GM10248 (cell line): ENCODE measurements around the gene UNC13C.

Experiments used
- CTCF ChIA-PET: fragments of 300-600 bp; sonication (Branson Sonifier 250); formaldehyde crosslinking; extraction: SDS; loops from one replicate; lab custom pipeline; 2021; ENCODE audit warnings: antibody characterized with exemption; lab: Yijun Ruan, JAX
- POLR2A ChIA-PET: fragments of 350-650 bp; sonication (Branson Sonifier 250); formaldehyde crosslinking; extraction: SDS; loops from one replicate; lab custom pipeline; 2020; ENCODE audit warnings: antibody characterized with exemption; lab: Yijun Ruan, JAX
- DNase-seq: peaks from one replicate; pipeline ENCODE4 v3.0.0; 2012; ENCODE audit errors: extremely low spot score
- CTCF ChIP-seq: IDR thresholded peaks from 2 replicates; pipeline ENCODE4 v1.5.1; 2012; ENCODE audit warnings: mild to moderate bottlenecking, low read depth; ENCODE audit errors: extremely low read depth, missing control alignments, control extremely low read depth

The UNC13C gene

DNA sequence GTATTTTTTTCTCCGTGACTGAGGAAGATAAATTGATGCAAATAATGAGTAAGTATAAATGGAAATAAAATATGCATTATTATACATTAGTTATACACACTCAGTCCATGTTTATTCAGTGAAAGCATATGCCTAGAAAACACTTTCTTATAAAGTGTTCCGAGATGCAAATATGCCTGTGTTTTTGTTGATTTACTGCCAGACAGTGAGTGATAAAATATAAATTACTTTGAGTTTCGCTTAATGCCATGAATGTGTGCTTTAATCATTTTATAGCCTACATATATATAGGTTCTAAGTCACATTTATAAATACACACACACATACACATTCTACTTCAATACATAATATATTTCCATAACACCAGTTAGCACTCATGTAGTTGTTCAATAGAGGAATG, 569.2 kb downstream of the UNC13C start:
- ChIA-PET POLR2A (no interaction called here), CTCF (no interaction called here)
- TF ChIP-seq CTCF, result no peak
- no peak for DNase-seq

GRCh38 chr15:54550954-54551353, 572.7 kb downstream of the UNC13C start:
- no peak for TF ChIP-seq CTCF
- DNase-seq, result no peak
- ChIA-PET CTCF (no interaction called here), POLR2A (no interaction called here)

DNA sequence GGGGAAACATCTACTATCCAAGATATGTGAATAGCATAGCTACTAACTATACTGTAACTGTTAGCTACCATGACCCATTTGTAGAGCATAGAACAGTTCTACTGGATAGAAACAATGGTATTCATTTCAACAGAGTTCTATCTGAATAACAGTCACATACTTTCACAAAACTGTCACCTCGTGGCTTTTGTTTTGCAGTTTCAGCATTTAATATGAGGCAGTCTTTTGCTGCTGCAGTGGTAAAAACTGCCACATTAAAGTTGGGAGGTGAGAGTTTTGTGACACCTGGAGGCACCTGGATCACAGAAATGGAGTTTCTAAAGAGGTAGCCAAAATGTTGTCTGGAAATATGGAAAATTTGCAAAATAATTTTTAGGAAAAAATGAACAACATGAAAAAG, 578.0 kb downstream of the UNC13C start:
- CTCF ChIA-PET, result no interaction called here

GRCh38 chr15:54559405-54560069, 581.3 kb downstream of the UNC13C start:
- no peak for TF ChIP-seq CTCF
- POLR2A ChIA-PET, result no interaction called here
- CTCF ChIA-PET, result interaction anchor here (1.0 kb wide), 1 partner anchor 9 kb away, joined by 3 read pairs; no protein-coding TSS in a partner anchor
- DNase-seq, result no peak

More for the DNA sequence above, 578.0 kb downstream of the UNC13C start:
- DNase-seq, result no peak
- no peak for TF ChIP-seq CTCF
- POLR2A ChIA-PET, result no interaction called here

DNA sequence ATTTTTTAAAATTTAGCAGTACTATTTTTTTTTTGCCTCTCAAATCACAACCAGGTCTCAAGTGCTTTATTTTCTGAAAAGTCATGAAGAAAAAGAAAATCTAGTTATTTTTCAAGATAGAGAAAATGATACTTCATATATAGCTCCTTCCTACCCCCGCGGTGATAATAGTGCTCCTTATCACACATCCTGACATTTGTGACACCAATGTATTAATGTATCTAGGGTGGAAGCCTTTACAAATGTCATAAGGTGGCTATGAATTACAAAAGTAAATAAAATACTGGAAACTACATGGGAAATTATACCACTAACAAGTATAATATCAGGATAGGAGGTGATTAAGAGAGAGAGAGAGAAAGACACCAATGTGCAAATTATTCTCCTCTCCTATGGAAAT, 582.2 kb downstream of the UNC13C start:
- ChIA-PET CTCF (no interaction called here), POLR2A (no interaction called here)
- no peak for TF ChIP-seq CTCF
- no peak for DNase-seq

DNA sequence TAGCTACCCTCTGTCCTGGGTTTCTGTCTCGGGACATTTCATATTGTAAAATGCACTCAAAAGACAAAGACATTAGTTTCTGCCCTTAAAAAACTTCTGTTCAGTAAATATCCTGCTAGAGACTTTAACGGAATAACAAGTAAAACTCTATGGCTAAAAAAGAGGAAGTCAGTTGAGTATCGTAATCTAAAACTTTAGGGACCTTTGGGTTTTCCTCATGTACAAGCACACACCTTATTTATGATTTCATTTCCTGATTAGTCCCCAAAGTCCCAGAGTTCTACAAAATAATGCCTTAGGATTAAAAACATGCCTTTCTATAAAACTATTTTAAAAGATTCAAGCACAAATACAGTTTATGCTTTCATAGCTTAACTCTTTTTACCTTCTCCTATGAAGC, 585.9 kb downstream of the UNC13C start:
- no peak for DNase-seq

More for the DNA sequence above, 585.9 kb downstream of the UNC13C start:
- ChIA-PET CTCF (interaction anchor here (0.6 kb wide), 1 partner anchor 1438 kb away, joined by 3 read pairs; no protein-coding TSS in a partner anchor), POLR2A (no interaction called here)
- TF ChIP-seq CTCF, result no peak
